GM18508 (cell line): ENCODE measurements around the gene RPS24.
"Not testable (repeated sequence)": the region's sequence is repeated elsewhere in the genome, so short reads cannot be mapped to it uniquely, and the experiment has no call there.

Experiments
- ATAC-seq: cut with Tn5 transposase; IDR thresholded peaks from one replicate; pipeline ENCODE4 v1.9.1; 2021; ENCODE audit warnings: moderate number of reproducible peaks; ENCODE audit not compliant: insufficient read depth, unreplicated experiment

Gene RPS24

DNA sequence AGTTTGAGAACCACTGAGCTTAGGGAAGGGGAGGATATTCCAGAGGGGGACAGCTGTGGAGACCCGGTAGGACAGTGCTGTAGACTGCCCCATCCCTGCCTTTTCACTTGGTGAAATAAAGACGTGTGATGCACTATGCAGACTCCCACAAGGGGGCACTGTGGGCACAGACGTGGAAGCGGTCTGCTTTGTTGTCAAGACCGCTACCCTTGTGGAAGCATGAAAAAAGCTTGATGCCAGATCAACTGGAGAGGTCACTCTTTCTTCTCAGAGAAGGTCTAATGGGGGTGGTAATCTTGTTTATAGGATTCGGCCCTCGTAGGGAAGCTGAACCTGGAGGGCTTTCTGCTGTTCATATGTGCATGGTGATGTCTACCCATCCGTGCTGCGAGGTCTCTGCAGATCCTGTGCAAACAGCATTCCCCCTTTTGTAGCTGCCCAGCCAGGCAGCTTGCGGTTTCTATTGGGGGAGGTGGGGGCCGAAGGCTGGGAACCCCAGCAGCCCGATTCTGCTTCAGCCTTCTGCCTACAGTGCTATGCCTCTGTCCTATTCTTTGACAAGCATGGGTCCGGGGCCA lies 13.7 kb downstream of the RPS24 start:
- ATAC-seq: no peak

DNA sequence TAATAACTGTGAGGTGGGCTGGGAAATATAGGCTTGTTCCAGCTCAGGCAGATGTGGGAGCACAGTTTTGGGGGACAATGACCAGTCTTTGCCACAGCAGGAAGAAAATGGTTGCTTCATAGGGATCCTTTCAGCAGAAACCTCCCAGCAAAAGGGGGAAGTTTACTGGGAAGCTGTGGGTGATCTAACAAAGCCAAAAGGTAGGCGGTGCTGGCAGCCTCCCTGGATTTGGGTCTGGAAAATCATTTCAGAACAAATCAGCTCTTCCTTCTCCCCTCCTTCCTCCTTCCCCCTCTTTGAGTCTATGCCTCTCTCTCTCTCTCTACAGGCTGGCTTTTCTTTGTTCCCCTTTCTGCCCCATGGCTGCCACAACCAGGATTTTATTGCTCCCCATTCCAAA lies 16.2 kb downstream of the RPS24 start:
- ATAC-seq: no peak

DNA sequence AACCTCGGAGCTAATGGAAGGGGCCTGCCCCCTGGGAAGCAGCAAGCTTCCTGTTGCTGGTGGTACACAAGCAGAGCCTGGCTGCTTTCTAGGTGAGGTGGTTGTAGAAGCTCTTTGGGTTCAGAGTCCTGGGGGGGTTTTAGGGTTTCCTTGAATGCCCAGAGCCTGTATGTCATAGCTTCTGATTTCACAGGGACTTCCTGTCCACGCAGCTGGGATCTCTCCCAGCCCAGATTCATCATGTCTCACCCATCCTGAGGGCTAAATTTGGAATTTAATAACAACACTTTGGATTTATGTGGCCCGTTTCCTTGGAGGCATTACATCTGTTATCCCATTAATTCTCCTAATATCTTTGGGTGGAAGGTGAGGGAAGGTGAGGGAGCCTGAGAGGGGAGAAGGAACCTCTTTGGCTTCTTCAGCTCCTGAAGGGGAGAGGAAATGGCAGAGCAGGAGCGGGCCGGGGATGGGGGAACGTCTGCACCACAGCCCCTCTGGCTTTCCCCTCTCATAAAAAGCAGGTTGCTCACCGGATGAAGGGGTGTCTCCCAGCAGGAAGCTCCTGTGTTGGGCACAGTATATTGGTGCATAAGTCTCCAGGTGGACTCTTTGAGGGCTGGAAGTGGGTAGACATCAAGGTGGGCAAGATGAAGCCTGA lies 19.7 kb downstream of the RPS24 start:
- no peak for ATAC-seq

DNA sequence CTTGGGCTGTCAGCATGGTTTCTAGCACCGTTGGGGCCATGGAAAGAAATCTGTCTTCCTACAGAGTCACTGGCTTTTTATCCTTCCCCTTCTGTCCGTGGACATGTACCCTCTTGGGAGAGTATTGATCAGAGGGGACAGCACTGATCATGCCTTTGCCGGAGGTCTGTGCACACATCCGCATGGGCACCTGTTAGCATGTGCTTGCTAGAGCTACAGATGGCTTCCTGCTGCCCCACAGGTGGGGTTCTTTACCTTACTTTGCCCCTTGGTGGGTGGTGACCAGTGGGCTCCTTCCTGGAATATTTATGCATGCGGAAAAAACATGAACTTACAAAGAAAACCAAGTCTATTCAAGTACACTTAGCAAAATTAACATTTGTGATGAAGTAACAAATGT lies 24.9 kb downstream of the RPS24 start:
- ATAC-seq: no peak

DNA sequence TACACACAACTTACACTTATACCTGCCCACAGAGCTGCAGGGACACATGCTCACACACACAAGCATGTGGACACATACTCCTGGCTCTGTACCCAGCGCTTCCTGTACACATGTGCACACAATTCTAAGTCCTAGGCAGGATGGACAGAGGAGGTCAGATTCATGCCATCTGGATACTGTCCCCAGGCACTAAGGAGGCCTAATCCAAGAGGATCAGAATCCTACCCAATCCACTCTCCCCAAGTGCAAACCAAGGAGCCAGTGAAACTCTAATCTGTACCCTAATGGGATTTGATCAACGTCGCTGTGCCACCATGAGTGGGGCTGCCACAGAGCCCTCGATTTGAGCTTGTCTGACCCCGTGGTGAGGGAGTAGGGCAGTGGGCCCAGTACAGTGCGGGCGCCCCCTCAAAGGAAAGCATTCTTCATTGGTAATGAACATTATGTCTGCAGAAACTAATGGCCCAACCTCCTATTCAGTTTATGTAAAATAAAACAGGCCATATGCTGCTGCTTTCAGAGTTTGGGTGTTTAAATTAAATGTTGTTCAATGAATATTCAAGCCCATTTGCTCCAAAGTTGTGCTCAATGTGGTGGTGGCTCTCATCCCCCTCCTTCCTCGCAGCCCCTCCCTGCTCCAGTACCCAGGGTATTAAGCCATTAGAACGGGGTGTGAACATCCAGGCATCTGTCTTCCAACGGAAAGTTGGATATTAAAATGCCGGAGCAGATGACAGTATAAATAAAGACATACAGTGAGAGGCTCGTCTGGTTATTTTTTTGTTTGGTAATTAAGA lies 26.4 kb downstream of the RPS24 start:
- no peak for ATAC-seq

DNA sequence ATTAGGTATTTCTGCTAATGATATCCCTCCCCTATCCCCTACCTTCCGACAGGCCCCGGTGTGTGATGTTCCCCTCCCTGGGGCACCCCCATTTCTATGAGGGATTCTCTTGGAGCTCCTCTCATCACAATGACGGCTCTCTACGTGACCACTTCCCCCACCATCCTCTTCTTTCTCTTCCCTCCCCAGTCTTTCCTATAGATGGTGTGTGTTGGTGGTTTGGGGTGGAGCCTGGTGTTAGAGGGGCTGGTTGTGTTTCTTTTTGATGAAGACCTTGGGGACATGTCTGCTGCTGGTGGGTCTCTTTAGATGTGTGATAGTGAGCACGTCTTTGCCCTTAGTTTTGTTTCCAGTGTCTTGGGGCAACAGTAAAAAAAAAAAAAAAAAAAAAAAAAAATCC lies 28.6 kb downstream of the RPS24 start:
- ATAC-seq: no peak

DNA sequence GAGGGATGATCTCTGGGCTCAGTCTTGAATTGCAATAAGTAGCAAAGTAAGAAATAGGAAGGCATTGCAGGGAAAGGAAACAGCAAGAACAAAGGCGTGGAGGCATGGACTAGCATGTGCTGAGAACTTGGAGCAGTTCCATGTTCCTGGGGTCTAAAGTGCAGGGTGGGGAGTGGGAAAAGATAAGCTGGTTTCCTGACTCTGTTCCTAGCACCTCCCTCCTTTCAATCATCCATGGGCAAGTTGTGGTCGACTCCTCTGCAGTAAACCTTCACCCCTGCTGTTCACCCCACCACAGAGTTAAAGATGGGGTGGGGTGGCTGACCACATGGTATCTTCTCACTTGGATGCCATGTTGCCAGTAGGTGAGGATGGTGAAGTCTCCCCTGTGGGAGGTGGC lies 29.6 kb downstream of the RPS24 start:
- no peak for ATAC-seq

DNA sequence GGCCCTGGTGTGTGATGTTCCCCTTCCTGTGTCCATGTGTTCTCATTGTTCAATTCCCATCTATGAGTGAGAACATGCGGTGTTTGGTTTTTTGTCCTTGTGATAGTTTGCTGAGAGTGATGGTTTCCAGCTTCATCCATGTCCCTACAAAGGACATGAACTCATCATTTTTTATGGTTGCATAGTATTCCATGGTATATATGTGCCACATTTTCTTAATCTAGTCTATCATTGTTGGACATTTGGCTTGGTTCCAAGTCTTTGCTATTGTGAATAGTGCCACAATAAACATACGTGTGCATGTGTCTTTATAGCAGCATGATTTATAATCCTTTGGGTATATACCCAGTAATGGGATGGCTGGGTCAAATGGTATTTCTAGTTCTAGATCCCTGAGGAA lies 31.3 kb downstream of the RPS24 start:
- not testable (repeated sequence) for ATAC-seq

DNA sequence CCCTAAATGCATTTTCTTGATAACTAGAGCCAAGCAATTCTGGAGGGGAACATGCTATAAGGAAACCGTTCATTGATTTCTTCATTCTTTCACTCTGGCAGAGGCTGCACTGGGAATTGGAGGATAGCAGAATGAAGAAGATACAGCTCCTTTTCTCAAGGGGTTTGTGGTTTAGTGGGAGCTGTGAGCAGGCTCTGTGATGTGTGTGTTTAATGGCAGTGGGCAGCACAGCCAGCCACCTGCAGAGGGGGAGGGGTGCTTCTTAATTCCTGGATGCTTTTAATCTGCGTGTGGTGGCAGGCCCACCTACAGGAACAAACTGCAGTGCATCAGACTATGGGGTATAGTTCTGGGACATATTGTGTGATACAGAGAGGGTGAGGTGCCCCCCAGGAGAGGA lies 31.9 kb downstream of the RPS24 start:
- no peak for ATAC-seq

DNA sequence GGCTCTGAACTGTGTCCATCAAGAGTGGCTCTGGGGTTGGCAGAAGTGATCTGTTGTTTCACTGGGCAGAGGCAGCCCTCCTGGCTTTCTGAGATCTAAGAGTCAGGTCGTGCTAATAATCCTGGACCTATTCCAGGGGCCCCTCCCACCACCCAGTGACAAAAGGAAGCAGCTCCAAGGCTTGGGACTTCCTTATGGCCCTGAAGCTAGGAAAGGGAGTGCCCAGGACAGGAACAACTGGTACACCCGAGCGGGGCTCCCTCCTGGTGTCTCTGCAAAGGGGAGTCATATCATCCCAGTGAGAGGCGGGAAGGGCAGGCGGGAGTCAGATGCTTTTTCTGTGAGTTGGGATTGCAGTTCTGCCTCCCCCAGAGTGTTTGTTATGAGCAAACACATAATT lies 32.3 kb downstream of the RPS24 start:
- no peak for ATAC-seq

DNA sequence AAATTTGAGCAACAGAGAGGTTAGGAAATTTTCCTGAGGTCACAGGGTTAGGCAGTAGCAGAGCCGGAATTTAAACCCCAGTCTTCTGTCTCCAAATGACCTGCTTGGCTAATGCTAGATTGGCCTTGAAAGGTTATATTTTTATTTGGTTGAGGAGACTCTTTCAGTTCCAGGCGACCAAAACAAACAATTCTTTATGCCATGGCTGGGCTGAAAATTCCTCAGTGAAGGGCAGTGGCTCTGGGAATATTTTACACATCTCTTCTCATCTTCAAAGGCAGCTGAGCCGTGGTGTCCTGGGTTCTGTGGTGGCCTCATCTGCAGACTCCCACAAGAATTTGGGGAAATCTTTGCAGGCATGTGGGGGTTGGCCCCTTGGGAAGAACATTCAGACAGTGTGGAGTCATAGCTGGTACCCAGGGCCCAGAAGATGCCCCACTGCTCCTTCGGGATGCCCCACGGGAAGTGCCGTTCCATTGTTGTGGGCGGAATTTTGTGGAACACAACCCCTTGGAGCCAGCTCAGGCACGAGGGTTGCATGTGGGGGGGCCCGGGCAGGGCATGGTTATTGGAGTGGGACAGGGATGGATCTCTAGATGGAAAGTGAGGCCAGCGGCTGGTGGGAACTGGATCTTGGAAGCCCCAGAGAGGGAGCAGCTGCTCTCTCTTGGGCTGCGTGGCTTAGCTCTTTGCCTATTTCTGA lies 33.2 kb downstream of the RPS24 start:
- ATAC-seq: no peak

DNA sequence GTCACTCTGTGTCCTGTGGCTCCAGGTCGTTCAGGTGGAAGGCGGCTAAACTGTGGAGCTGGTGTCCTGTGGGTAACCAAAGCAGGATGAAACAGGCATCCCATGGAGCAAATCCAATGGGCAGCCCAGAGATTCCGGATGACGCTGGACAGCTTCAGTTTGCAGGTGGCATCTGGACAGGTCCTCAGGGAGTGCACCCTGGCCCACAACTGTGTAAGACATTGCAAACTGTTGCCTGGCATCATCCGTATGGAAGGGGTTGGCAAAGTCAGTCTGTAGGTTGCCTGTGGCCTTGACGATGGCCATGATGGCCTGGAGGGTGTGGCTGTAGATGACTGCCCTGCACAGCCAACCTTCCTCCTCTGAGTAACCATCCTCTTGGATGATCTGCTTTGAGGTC lies 35.5 kb downstream of the RPS24 start:
- no peak for ATAC-seq

DNA sequence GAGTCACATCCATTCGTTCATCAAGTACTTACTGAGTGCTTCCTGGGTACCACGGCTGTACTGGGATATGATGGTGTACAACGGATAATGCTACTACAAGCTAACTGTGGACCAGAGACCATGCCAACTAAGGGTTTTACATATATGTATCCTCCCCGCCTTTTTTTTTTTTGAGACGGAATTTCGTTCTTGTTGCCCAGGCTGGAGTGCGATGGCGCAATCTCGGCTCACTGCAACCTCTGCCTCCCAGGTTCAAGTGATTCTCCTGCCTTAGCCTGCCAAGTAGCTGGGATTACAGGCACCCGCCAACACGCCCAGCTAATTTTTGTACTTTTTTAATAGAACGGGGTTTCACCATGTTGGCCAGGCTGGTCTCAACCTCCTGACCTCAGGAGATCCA lies 36.4 kb downstream of the RPS24 start:
- not testable (repeated sequence) for ATAC-seq

DNA sequence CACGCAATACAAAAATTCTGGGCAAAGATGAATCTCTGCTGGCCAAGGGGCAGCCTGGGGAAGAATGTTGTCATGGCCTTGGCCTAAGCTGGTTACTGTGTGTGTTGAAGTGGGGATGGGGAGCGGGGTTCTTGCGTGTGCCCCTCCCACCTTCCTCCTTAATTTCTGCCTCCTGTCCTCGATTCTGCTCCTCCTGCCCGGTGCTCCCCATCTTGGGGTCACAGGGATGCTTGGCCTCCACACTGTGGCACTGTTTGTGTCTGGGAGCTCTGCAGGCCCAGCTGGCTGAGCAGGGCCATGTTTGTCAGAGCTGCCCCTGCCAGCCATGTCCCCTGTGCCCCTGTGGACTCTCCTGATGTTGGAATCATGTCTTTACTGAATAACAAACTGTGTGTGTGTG lies 37.1 kb downstream of the RPS24 start:
- ATAC-seq: no peak

DNA sequence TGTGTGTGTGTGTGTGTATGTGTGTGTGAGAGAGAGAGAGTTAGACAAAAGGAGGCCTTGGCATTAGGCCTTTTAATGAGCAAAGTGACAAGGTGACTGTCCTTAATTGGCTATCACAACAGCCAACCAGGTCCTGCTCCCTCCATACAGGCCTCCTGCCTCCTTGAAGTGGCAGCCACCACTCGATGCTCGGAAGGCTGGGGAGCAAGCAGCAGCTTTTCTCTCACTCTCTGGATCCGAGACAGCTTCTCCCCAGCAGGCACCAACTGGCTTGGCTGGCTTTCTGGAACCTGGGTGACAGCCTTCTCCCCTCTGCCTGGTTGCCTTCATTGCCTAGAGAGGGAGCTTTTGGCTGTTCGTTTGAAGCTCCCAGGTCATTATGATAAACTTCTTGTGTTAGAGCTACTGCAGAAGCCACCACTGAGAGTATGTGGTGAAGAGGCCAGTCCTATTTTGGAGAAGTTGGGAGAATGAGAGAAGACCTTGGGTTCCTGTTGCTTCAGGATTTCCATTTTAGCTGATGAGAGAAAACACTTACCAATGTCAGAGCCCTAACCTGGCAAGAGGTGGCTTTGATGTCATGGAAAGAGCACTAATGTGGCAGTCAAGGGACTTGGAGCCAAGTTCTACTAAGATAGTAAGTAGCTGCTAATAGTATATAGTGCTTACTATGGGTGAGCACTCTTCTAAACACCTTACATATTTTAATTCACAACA lies 37.6 kb downstream of the RPS24 start:
- ATAC-seq: no peak

DNA sequence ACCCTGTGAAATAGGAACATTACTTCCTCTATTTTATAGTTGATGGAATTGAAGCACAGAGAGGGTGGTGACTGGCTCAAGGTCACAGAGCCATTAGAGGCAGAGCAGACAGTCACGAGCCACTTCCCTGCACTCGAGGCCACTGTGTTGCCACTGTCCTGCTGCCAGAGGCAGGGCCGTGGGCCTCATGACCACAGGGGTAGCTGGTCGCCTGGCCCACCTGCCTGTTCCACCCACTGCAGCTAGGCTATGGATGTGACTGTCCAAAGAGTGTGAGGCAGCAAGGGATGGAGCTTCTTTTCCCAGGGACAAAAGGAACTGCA lies 38.2 kb downstream of the RPS24 start:
- no peak for ATAC-seq

DNA sequence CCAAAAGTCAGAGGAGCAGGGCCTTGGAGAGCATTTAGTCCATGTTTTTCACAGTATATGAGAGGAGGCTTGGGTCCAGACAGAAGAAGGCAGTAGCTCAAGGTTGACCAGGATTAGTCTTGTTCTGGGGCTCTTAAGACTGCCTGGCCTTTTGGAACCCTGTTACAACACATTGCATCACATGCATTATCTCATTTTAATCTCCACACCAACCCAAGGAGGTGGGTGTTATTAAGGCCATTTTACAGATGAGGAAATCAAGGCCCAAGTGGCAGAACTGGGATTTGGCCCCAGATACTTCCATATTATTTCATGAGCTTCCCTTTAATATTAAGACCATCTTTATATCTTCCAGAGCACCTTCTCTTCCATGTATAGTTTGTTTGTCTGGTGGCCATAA lies 38.8 kb downstream of the RPS24 start:
- ATAC-seq: no peak

DNA sequence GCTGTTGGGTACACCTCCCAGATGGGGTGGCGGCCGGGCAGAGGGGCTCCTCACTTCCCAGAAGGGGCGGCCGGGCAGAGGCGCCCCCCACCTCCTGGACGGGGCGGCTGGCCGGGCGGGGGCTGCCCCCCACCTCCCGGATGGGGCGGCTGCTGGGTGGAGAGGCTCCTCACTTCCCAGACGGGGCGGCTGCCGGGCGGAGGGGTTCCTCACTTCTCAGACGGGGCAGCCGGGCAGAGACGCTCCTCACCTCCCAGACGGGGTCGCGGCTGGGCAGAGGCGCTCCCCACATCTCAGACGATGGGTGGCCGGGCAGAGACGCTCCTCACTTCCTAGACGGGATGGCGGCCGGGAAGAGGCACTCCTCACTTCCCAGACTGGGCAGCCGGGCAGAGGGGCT lies 42.1 kb downstream of the RPS24 start:
- not testable (repeated sequence) for ATAC-seq

DNA sequence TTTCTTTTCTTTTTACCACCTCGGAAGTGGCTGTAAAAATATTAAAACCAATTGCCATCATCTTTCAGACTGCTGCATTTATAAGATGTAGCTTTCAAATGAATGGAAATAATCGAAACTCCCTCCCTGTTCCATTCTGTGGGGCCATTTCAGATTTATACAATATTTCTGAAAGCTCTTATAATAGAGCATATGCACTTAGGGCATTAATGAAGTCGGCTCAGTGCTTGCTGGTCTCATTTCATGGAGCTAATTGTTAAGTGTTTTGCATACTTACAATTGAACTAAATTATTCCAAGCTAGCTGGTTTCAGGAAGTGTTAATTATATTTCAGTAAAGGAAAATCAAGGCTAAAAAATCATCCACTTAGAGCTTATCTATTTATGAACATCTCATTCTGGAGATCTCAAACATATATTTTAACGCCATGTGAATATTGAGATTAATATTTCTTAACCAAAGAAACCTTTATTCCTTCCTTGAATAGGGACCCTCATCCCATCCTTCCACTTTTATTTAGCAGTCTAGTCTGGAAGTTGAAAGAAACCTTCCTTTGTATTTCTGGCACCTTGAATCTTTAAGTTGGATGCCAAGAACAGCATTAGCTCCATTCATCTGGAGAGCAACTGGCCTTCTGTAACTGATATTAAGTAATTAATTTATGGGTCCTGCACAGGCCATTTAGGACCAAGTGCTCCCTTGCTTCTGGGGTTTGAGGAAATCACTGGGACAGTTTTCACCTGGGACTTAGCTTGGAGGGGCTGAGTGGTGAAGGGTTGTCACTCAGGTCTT lies 45.1 kb downstream of the RPS24 start:
- ATAC-seq: no peak

DNA sequence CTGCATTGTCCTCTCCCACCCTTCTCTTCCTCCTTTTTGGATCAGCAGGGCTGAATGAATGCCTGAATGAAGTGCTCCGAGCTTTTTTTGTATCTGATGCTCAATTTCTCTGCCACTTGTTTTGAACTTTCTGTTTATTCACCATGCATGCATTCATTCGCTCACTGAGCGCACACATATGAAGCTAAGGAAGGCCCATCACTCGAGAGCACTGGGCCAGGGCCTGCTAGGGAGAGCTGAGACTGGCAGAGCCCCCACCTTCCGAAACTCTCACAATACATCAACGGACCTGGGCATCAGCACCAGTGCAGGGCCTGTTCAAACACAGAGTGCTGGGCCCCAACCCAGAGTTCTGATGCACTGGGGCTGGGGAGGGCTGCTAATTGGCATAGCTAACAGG lies 45.7 kb downstream of the RPS24 start:
- ATAC-seq: no peak
